ES-I3 (cell line): ENCODE measurements around the gene ERMAP.

Source experiments
- H3K36me3 ChIP-seq: 2 replicates; pipeline ENCODE4 v1.6.1; 2013; ENCODE audit warnings: mild to moderate bottlenecking, low read length, control low read depth, moderate library complexity; ENCODE audit not compliant: insufficient read depth
- H3K4me1 ChIP-seq: 2 replicates; pipeline ENCODE4 v1.6.1; 2013; ENCODE audit warnings: mild to moderate bottlenecking, control low read depth, low read length; ENCODE audit not compliant: insufficient read depth
- H3K9ac ChIP-seq: 2 replicates; pipeline ENCODE4 v1.6.1; 2013; ENCODE audit warnings: low read depth, mild to moderate bottlenecking, low read length, moderate library complexity
- H3K9me3 ChIP-seq: 2 replicates; pipeline ENCODE4 v1.6.1; 2013; ENCODE audit warnings: mild to moderate bottlenecking, low read length, moderate library complexity; ENCODE audit not compliant: control insufficient read depth, insufficient read depth

Gene ERMAP

GRCh38 chr1:42888013-42888633 is 71.2 kb downstream of the ERMAP start:
- H3K9ac ChIP-seq: no peak overlapping the region

GRCh38 chr1:42889264-42889663 is 72.3 kb downstream of the ERMAP start:
- H3K9me3 ChIP-seq: no peaks in the 10 kb centered on the region
- no peaks in the 10 kb centered on the region for H3K4me1 ChIP-seq
- no peaks in the 10 kb centered on the region for H3K36me3 ChIP-seq
- no peak overlapping the region for H3K9ac ChIP-seq

More at GRCh38 chr1:42888013-42888633, 71.2 kb downstream of the ERMAP start:
- Histone ChIP-seq H3K36me3 (no peaks in the 10 kb centered on the region), H3K9me3 (no peaks in the 10 kb centered on the region), H3K4me1 (no peaks in the 10 kb centered on the region)

GRCh38 chr1:42891465-42892138 is 74.7 kb downstream of the ERMAP start:
- Histone ChIP-seq H3K4me1 (no peaks in the 10 kb centered on the region), H3K9me3 (no peaks in the 10 kb centered on the region), H3K9ac (no peak overlapping the region)

More at GRCh38 chr1:42891465-42892138, 74.7 kb downstream of the ERMAP start:
- no peaks in the 10 kb centered on the region for H3K36me3 ChIP-seq
